H1 (cell line): ENCODE results near the gene PAXX. TPM values are rescaled to one million over a fixed set of nuclear protein-coding genes. Genes with fewer than 3 reads are reported as not detected.

Experiments
- CTCF ChIA-PET: fragments of 300-600 bp; sonication (Branson Sonifier 250); formaldehyde crosslinking; loops from one replicate; lab custom pipeline; 2021; ENCODE audit not compliant: partially characterized antibody; lab: Charles Lee
- POLR2A ChIA-PET: fragments of 300-600 bp; sonication (Branson Sonifier 250); formaldehyde crosslinking; loops from one replicate; lab custom pipeline; 2021; ENCODE audit warnings: inconsistent platforms; ENCODE audit not compliant: partially characterized antibody; lab: Charles Lee
- DNase-seq, 2 experiments: peaks; one replicate each; pipeline versions ENCODE4 v3.0.0 to v3.0.0-alpha.2; 2010 to 2022; ENCODE audit warnings: low spot score in 2 of 2, low read depth in 1 of 2, mixed read lengths in 1 of 2
- FAIRE-seq: peaks from 2 replicates; lab custom pipeline; 2011; peaks lifted over from hg19 to GRCh38; lab: Jason Lieb, UNC
- H2AFZ ChIP-seq: 2 replicates; pipeline ENCODE4 v1.8.1; 2012; ENCODE audit warnings: low read length, inconsistent platforms
- H2AK5ac ChIP-seq: 2 replicates; pipeline ENCODE4 v1.6.1; 2013; ENCODE audit warnings: low read depth, low read length
- H2BK120ac ChIP-seq: replicated peaks from 2 replicates; pipeline ENCODE3; 2013; ENCODE audit warnings: low read depth, low read length, inconsistent platforms
- H2BK12ac ChIP-seq: 2 replicates; pipeline ENCODE4 v1.6.1; 2013; ENCODE audit warnings: low read depth, low read length
- H2BK15ac ChIP-seq: 2 replicates; pipeline ENCODE4 v1.6.1; 2013; ENCODE audit warnings: low read length
- H2BK20ac ChIP-seq: 2 replicates; pipeline ENCODE4 v1.6.1; 2013; ENCODE audit warnings: low read length
- H2BK5ac ChIP-seq: 2 replicates; pipeline ENCODE4 v1.6.1; 2013; ENCODE audit warnings: low read depth, low read length
- H3K14ac ChIP-seq: 2 replicates; pipeline ENCODE4 v1.6.1; 2013; ENCODE audit warnings: inconsistent platforms; ENCODE audit not compliant: insufficient read length
- H3K18ac ChIP-seq: 2 replicates; pipeline ENCODE4 v1.6.1; 2013; ENCODE audit warnings: low read length; ENCODE audit errors: extremely low read depth
- H3K23ac ChIP-seq: 2 replicates; pipeline ENCODE4 v1.6.1; 2013; ENCODE audit warnings: inconsistent platforms; ENCODE audit not compliant: insufficient read length
- H3K23me2 ChIP-seq: 2 replicates; pipeline ENCODE4 v1.6.1; 2013; ENCODE audit warnings: low read depth, low read length
- H3K27ac ChIP-seq: 2 replicates; pipeline ENCODE4 v1.6.1; 2011; ENCODE audit warnings: low read depth, low read length, inconsistent platforms
- H3K27me3 ChIP-seq, 4 experiments: replicated peaks in 1 of 4; 1 replicate in 1 of 4; 2 replicates in 3 of 4; pipeline versions ENCODE4 v1.6.1 to v1.8.1; 2011 to 2013; ENCODE audit warnings: low read length in 3 of 4, mild to moderate bottlenecking in 3 of 4, inconsistent platforms in 2 of 4, mixed read lengths in 2 of 4, moderate library complexity in 1 of 4; ENCODE audit not compliant: control insufficient read depth in 3 of 4, insufficient read depth in 3 of 4; ENCODE audit errors: extremely low read depth in 1 of 4
- H3K36me3 ChIP-seq, 4 experiments: 2 replicates each; pipeline versions ENCODE4 v1.6.1 to v1.8.1; 2011 to 2013; ENCODE audit warnings: mild to moderate bottlenecking in 4 of 4, low read length in 3 of 4, moderate library complexity in 2 of 4, control low read depth in 1 of 4, inconsistent platforms in 1 of 4; ENCODE audit not compliant: insufficient read depth in 4 of 4, control insufficient read depth in 2 of 4
- H3K4ac ChIP-seq: replicated peaks from 2 replicates; pipeline ENCODE3; 2013; ENCODE audit warnings: low read length, low read depth, mixed read lengths, inconsistent platforms; ENCODE audit not compliant: insufficient read length
- H3K4me1 ChIP-seq, 4 experiments: replicated peaks in 1 of 4; 1 replicate in 1 of 4; 2 replicates in 3 of 4; pipeline versions ENCODE4 v1.6.1 to v1.8.1; 2011 to 2013; ENCODE audit warnings: low read length in 3 of 4, inconsistent platforms in 2 of 4, mixed read lengths in 1 of 4; ENCODE audit not compliant: insufficient read depth in 4 of 4, control insufficient read depth in 3 of 4
- H3K4me2 ChIP-seq, 2 experiments: 2 replicates each; pipeline versions ENCODE4 v1.6.1 to v1.8.1; 2011 to 2013; ENCODE audit warnings: low read depth in 2 of 2, low read length in 2 of 2, control low read depth in 1 of 2, inconsistent platforms in 1 of 2, mild to moderate bottlenecking in 1 of 2; ENCODE audit not compliant: insufficient read depth in 1 of 2
- H3K4me3 ChIP-seq, 4 experiments: fragments of 200-600, 300-600 bp in 1 of 4; sonication (generic), shearing (Covaris generic), sonication (Bioruptor Twin) in 1 of 4; 2 replicates each; pipeline versions ENCODE4 v1.5.1 to v1.8.1; 2011 to 2016; ENCODE audit warnings: low read length in 4 of 4, low read depth in 3 of 4, control low read depth in 2 of 4, inconsistent platforms in 2 of 4, mild to moderate bottlenecking in 2 of 4, mixed read lengths in 1 of 4, moderate library complexity in 1 of 4; ENCODE audit not compliant: insufficient read depth in 2 of 4; ENCODE audit errors: extremely low read depth in 1 of 4
- H3K56ac ChIP-seq: replicated peaks from 2 replicates; pipeline ENCODE3; 2013; ENCODE audit warnings: low read depth, mild to moderate bottlenecking, mixed read lengths, low read length, inconsistent platforms; ENCODE audit not compliant: insufficient read length
- H3K79me1 ChIP-seq: 2 replicates; pipeline ENCODE4 v1.6.1; 2013; ENCODE audit warnings: low read depth, low read length, control low read depth
- H3K79me2 ChIP-seq, 2 experiments: 2 replicates each; pipeline versions ENCODE4 v1.6.1 to v1.8.1; 2012 to 2013; ENCODE audit warnings: low read length in 2 of 2, mild to moderate bottlenecking in 2 of 2, inconsistent platforms in 1 of 2; ENCODE audit not compliant: insufficient read depth in 2 of 2, control insufficient read depth in 1 of 2
- H3K9ac ChIP-seq, 4 experiments: replicated peaks in 1 of 4; 1 replicate in 1 of 4; 2 replicates in 3 of 4; pipeline versions ENCODE4 v1.6.1 to v1.8.1; 2011 to 2013; ENCODE audit warnings: low read depth in 3 of 4, low read length in 3 of 4, control low read depth in 2 of 4, mild to moderate bottlenecking in 2 of 4, moderate library complexity in 2 of 4, inconsistent platforms in 1 of 4; ENCODE audit errors: extremely low read depth in 1 of 4
- H3K9me3 ChIP-seq, 2 experiments: 2 replicates each; pipeline versions ENCODE4 v1.6.1 to v1.8.1; 2012 to 2013; ENCODE audit warnings: mild to moderate bottlenecking in 2 of 2, moderate library complexity in 2 of 2, control low read depth in 1 of 2, inconsistent platforms in 1 of 2, low read depth in 1 of 2, low read length in 1 of 2, mixed read lengths in 1 of 2; ENCODE audit not compliant: insufficient read depth in 2 of 2
- H4K20me1 ChIP-seq, 2 experiments: replicated peaks in 1 of 2; 2 replicates each; pipeline versions ENCODE3 to v1.8.1; 2011 to 2013; ENCODE audit warnings: inconsistent platforms in 2 of 2, low read length in 2 of 2, mild to moderate bottlenecking in 1 of 2; ENCODE audit not compliant: insufficient read depth in 2 of 2, control insufficient read depth in 1 of 2
- H4K5ac ChIP-seq: 2 replicates; pipeline ENCODE4 v1.6.1; 2013; ENCODE audit warnings: low read length, low read depth, mixed read lengths, inconsistent platforms; ENCODE audit not compliant: insufficient read length
- H4K8ac ChIP-seq: 2 replicates; pipeline ENCODE4 v1.8.0; 2013; ENCODE audit warnings: mild to moderate bottlenecking, moderate library complexity, low read length, inconsistent platforms; ENCODE audit not compliant: insufficient read depth; ENCODE audit errors: extremely low read depth
- H4K91ac ChIP-seq: replicated peaks from 2 replicates; pipeline ENCODE3; 2013; ENCODE audit warnings: low read length, mixed read lengths, inconsistent platforms; ENCODE audit not compliant: insufficient read length
- CREB1 ChIP-seq: IDR thresholded peaks from 2 replicates; pipeline ENCODE4 v1.6.1; 2012; ENCODE audit warnings: inconsistent platforms
- EZH2 ChIP-seq: fragments of 200-600 bp; sonication (generic); IDR thresholded peaks from 2 replicates; pipeline ENCODE4 v1.7.1; 2012; ENCODE audit warnings: low read depth, mild to moderate bottlenecking, moderate library complexity, low read length, inconsistent platforms; ENCODE audit not compliant: severe bottlenecking
- GTF2F1 ChIP-seq: IDR thresholded peaks from 2 replicates; pipeline ENCODE4 v1.6.1; 2012; ENCODE audit warnings: low read depth, low read length, improper control_type of control experiment, borderline replicate concordance
- HDAC2 ChIP-seq, 2 experiments: fragments of 300-600 bp in 1 of 2; sonication (generic) in 1 of 2; IDR thresholded peaks; 2 replicates each; pipeline ENCODE4 v1.6.1; 2011 to 2012; ENCODE audit warnings: low read depth in 2 of 2, low read length in 2 of 2, mild to moderate bottlenecking in 2 of 2, moderate library complexity in 2 of 2, borderline replicate concordance in 1 of 2, inconsistent platforms in 1 of 2
- SRF ChIP-seq: IDR thresholded peaks from 2 replicates; pipeline ENCODE4 v1.6.1; 2011; ENCODE audit warnings: mild to moderate bottlenecking, low read depth, low read length, moderate library complexity
- WGBS, 2 experiments: shearing (Covaris generic) in 1 of 2; methylation state at CpG; one replicate each; pipeline versions ENCODE4 v1.1.6 to v1.1.7; 2013 to 2015; ENCODE audit warnings: low lambda C conversion rate in 2 of 2, mixed read lengths in 2 of 2, inconsistent platforms in 1 of 2, low coverage in 1 of 2, missing lambda C conversion rate in 1 of 2; ENCODE audit not compliant: insufficient replicate concordance in 2 of 2, insufficient coverage in 1 of 2, insufficient read length in 1 of 2; ENCODE audit errors: extremely low coverage in 1 of 2, missing lambda C conversion rate in 1 of 2; 5-methylcytosine and 5-hydroxymethylcytosine counted together
- polyA plus RNA-seq, 7 experiments: library from polyadenylated mRNA; depleted of rRNA in 3 of 7; stranded (reverse) in 5 of 7; unstranded in 2 of 7; fragments of >200 nt in 5 of 7; fragments of 200-250 nt in 2 of 7; gene quantifications; 1 replicate in 5 of 7; 2 replicates in 1 of 7; 4 replicates in 1 of 7; pipeline versions ENCODE4 v1.2.1 to v1.2.3, GENCODE V29; 2011 to 2013; ENCODE audit warnings: missing spikeins in 2 of 7, mixed read lengths in 2 of 7
- total RNA-seq: library from RNA; stranded (reverse); fragmentation: NEBNext Ultra II Directional; extraction: Animal tissue kit (Norgen Biotek cat#: 25700); gene quantifications from 2 replicates; pipeline ENCODE4 v1.2.1, GENCODE V29; 2021

The PAXX gene
- total and polyA plus RNA-seq, 2 of the 8 experiments (the other 6 are each of a cell fraction or from before 2014, with no cell fraction given) = 43.4 to 45.9 TPM

DNA sequence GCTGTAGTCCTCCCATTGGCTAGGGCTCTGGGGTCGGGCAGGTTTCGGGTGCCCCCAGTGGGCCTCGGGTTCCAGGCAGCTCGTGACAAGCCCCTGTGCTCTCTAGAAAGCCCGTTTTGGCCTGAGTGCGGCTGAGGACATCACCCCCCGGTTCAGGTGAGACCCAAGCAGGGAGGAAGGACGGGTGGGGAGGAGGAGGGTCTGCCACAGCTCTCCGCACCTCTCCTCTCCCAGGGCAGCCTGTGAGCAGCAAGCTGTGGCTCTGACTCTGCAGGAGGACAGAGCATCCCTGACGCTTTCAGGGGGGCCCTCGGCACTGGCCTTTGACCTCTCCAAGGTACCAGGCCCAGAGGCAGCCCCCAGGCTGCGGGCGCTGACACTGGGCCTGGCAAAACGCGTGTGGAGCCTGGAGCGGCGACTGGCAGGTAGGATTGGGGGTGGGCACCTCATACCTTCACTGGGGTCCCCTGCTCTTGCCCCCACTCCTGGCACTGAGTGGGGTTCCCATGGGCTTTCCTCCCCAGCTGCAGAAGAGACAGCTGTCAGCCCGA lies 672 bp downstream of the PAXX start:
- TF ChIP-seq EZH2 (no peak), SRF (no peak), GTF2F1 (no peak), HDAC2 (IDR thresholded peaks at IDR 0.05; ENCODE audit: borderline replicate concordance in 1 of 2, low read depth in 2 of 2, low read length in 2 of 2) (no peak), CREB1 (0 out of 2 replicates have a peak, but pooled peaks have one; percentile 0)
- peak overlapping the region; percentile 75 to 82 for H3K4me2 ChIP-seq
- H3K27me3 ChIP-seq = peaks cover 0 to 13% (median 10%) of the 10 kb centered on the region in 4 experiments; a peak in 3 of 7 replicates
- H4K8ac ChIP-seq = peak overlapping the region; percentile 65; the same call in 1 of the 2 replicates
- no peak overlapping the region for H2AK5ac ChIP-seq
- no peak overlapping the region for H3K56ac ChIP-seq
- H4K91ac ChIP-seq = no peak overlapping the region
- peaks cover 6% of the 10 kb centered on the region in 2 experiments; a peak in 2 of 4 replicates for H3K9me3 ChIP-seq
- no peak overlapping the region for H3K23ac ChIP-seq
- H2BK120ac ChIP-seq = no peak overlapping the region
- CTCF ChIA-PET = interaction anchor here (0.8 to 6.3 kb wide), 14 partner anchors 11 to 223 kb away, joined by 3 to 31 read pairs (median 4); partner anchors contain the start of genes ABCA2, FUT7 and PTGDS
- H3K4me3 ChIP-seq = peak overlapping the region; percentile 46 to 89 (median 74)
- POLR2A ChIA-PET = interaction anchor here (0.7 to 1.7 kb wide), 6 partner anchors 15 to 225 kb away, joined by 3 to 4 read pairs (median 4); no protein-coding TSS in a partner anchor
- H3K9ac ChIP-seq = peak overlapping the region in 1 of 4 experiments; percentile 52; a peak in 4 of 7 replicates
- H4K20me1 ChIP-seq = peaks cover 0 to 2% of the 10 kb centered on the region in 2 experiments
- no peak overlapping the region for H4K5ac ChIP-seq
- no peak overlapping the region for H3K4ac ChIP-seq
- H2BK5ac ChIP-seq = peak overlapping the region; percentile 44; the same call in 1 of the 2 replicates
- FAIRE-seq (no peak), DNase-seq (no peak)
- H3K18ac ChIP-seq = no peak overlapping the region
- no peak overlapping the region for H2BK20ac ChIP-seq
- no peak overlapping the region for H2BK12ac ChIP-seq
- H3K79me1 ChIP-seq = no peaks in the 10 kb centered on the region
- H3K79me2 ChIP-seq = no peaks in the 10 kb centered on the region
- H3K27ac ChIP-seq = no peak overlapping the region
- H3K14ac ChIP-seq = no peak overlapping the region
- H2AFZ ChIP-seq = no peak overlapping the region
- peaks cover 17% of the 10 kb centered on the region for H3K23me2 ChIP-seq
- peaks cover 0 to 2% (median 0%) of the 10 kb centered on the region in 4 experiments; a peak in 1 of 8 replicates for H3K36me3 ChIP-seq
- H3K4me1 ChIP-seq = peaks cover 0 to 20% (median 11%) of the 10 kb centered on the region in 4 experiments; a peak in 6 of 7 replicates
- H2BK15ac ChIP-seq = no peak overlapping the region
- 50% methylated on average over 18 of the region's 18 CpGs; no CpG with 5 or more reads in 1 of the 2 experiments for WGBS, 2 experiments
